Esophagus squamous epithelium (tissue), 4 donors: ENCODE data around the gene CRYAB.

Experiments
- CTCF ChIP-seq, 6 experiments: fragments of 450-650 bp in 4 of 6; fragments of 200-600 bp in 2 of 6; sonication (generic) in 2 of 6; IDR thresholded peaks; one replicate each; pipeline ENCODE4 v1.5.1; 2016 to 2019; ENCODE audit warnings: antibody characterized with exemption in 6 of 6, mild to moderate bottlenecking in 4 of 6, moderate library complexity in 4 of 6
- POLR2A ChIP-seq, 4 donors: fragments of 450-650 bp; IDR thresholded peaks; one replicate each; pipeline ENCODE4 v1.6.1; 2017; ENCODE audit warnings: antibody characterized with exemption in 4 of 4, mild to moderate bottlenecking in 4 of 4, moderate library complexity in 3 of 4

GRCh38 chr11:111916768-111917167 is 5.2 kb upstream of the CRYAB start:
- TF ChIP-seq POLR2A (IDR thresholded peaks at IDR 0.05) (no peak), CTCF (IDR thresholded peaks at IDR 0.05) (no peak)
